Esophagus squamous epithelium (tissue), 4 donors: ENCODE results near the gene NPAS2.

Source experiments
- POLR2A ChIP-seq, 4 donors: fragments of 450-650 bp; IDR thresholded peaks; one replicate each; pipeline ENCODE4 v1.6.1; 2017; ENCODE audit warnings: antibody characterized with exemption in 4 of 4, mild to moderate bottlenecking in 4 of 4, moderate library complexity in 3 of 4
- TF ChIP-seq, protein P1 (sequence below), 6 experiments: fragments of 450-650 bp in 4 of 6; fragments of 200-600 bp in 2 of 6; sonication (generic) in 2 of 6; IDR thresholded peaks; one replicate each; pipeline ENCODE4 v1.5.1; 2016 to 2019; ENCODE audit warnings: antibody characterized with exemption in 6 of 6, mild to moderate bottlenecking in 4 of 6, moderate library complexity in 4 of 6

DNA sequence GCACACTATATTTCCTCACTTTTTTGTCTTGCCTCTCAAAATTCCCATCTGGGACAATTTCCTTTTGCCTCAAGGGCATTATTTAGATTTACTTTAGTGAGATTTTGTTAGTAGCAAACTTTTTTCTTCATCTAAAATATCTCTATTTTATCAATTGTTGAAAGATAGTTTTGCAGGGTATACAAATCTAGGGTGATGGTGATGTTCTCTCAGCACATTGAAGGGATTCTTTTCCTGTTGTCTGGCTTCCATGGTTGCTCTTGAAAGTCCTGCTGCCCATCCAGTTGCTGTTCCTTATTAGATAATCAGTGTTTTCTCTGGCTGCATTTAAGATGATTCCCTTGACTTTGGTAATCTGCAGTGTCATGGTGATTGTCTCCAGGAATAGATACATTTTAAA lies 48.1 kb downstream of the NPAS2 start:
- TF ChIP-seq, protein P1, sequence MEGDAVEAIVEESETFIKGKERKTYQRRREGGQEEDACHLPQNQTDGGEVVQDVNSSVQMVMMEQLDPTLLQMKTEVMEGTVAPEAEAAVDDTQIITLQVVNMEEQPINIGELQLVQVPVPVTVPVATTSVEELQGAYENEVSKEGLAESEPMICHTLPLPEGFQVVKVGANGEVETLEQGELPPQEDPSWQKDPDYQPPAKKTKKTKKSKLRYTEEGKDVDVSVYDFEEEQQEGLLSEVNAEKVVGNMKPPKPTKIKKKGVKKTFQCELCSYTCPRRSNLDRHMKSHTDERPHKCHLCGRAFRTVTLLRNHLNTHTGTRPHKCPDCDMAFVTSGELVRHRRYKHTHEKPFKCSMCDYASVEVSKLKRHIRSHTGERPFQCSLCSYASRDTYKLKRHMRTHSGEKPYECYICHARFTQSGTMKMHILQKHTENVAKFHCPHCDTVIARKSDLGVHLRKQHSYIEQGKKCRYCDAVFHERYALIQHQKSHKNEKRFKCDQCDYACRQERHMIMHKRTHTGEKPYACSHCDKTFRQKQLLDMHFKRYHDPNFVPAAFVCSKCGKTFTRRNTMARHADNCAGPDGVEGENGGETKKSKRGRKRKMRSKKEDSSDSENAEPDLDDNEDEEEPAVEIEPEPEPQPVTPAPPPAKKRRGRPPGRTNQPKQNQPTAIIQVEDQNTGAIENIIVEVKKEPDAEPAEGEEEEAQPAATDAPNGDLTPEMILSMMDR (IDR thresholded peaks at IDR 0.05) = no peak
- TF ChIP-seq POLR2A (IDR thresholded peaks at IDR 0.05) = no peak
